NCI-H2029 (cell line): Measurements from ENCODE around the gene COL19A1.

ENCODE experiments used
- DNase-seq: peaks from one replicate; lab custom pipeline; 2025; lab: John Stamatoyannopoulos, UW

Gene COL19A1

DNA sequence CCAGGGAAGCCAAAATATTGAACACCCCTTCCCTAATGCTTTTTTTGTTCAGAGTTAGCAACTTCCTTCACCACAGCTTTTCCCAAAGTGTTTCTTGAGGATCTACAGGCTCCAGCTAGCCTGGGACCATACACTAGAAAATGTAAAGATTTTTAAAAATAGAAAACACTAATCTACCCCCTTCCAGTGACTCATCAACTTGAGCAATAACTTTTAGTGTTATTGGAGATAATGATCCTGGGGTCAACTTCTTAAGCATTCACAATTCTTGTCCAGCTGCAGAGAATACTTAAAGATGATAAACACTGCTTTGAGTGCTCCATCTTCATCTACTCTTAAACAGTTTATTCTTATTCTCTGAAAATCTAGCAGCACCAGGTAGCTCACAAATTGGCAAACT lies 304.9 kb downstream of the COL19A1 start:
- DNase-seq = no peak

DNA sequence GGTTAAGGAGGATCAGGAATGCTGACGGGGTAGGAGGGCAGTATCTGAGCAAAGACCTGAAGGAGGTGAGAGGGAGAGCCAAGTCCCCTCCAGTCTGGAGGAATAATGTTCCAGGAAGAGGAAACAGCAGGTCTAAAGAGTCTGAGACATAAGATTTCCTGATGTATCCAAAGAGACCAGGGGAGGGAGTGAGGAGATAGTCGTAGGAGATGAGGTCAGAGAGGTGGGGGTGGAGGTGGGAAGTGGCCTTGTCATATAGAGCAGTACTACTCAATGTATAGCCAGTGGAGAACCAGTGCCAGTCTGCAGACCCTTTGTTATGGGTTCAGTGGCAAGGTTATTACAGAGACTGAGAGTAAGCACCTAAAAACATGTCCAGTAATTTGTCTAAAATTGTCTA lies 305.9 kb downstream of the COL19A1 start:
- no peak for DNase-seq

DNA sequence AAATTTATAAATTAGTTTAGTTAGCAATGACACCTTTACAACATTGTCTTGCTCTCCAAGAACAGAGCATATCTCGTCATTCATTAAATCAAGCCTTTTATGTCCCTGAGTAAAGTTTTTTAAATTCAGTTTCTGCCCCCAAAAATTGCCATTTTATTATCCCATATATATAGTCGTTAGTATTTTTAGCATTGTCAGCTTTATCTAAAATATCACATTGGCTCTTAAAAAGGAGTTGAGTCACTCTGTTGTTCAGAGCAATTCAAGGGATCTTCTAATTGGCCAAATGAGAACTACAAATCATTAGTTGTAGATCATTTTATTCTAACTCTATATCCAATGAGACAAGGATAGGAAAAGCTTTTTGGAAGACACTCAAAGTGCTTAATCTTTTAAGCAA lies 309.4 kb downstream of the COL19A1 start:
- DNase-seq = no peak

DNA sequence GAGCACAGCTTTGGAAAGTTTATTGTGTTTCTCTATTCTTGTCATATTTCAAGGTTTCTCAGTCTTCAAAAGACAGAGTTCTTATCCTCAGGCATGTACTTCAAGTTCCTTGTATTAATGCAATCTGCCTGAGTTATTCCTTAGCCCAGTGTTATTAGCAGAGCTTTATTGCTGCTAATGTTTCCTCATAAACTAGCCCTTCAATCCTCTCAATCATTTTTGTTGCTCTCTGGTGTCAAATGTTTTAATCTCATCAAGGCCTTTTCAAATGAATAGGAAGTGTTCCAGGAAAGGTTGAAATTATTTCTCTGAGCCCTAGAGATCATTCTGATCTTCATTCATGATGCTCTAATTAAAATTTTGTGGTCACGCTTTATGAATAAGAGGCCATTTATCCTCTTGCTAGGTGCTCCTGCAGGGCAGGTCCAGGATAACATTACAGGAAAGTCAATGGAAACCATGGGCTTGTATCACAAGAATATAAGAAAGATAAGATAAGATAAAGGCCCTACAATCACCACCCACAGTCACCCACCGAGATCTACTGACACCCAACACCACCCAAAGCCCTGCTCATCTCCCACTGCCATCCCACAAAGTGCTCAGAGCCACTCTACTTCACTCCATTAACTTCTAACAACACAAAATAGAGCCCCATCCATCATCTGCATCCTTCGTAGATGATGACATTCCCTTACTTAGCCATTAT lies 310.6 kb downstream of the COL19A1 start:
- no peak for DNase-seq

DNA sequence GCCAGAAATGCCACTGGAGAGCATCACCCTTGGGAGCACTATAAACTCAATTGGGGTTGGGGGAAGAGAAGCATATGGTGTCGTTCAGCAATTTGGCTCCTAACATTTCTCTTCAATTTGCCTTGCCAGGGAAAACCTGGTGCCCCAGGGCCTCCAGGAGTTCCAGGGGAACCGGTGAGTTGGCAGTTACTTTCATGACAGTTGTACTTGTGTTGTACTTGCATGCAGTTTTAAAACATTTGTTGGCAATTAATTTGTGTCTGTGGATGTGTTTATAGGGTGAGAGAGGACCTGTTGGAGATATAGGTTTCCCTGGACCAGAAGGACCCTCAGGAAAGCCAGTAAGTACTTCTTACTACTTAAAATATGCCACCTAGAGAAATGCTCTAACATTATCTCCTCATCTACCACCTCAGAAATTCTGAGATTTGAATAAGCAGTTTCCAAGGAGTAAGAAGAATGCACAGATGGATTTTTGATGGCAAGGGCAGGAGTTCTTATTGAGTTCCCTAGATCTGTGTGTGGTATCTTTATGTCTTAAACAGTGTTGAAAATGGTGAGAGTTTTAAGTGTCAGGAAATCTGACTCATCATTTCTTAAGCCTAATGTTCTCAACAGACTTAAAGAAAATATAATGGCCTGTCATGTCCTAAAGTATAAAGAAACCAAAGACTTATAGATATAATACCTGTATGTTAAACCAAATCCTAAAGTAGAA lies 314.0 kb downstream of the COL19A1 start:
- no peak for DNase-seq

DNA sequence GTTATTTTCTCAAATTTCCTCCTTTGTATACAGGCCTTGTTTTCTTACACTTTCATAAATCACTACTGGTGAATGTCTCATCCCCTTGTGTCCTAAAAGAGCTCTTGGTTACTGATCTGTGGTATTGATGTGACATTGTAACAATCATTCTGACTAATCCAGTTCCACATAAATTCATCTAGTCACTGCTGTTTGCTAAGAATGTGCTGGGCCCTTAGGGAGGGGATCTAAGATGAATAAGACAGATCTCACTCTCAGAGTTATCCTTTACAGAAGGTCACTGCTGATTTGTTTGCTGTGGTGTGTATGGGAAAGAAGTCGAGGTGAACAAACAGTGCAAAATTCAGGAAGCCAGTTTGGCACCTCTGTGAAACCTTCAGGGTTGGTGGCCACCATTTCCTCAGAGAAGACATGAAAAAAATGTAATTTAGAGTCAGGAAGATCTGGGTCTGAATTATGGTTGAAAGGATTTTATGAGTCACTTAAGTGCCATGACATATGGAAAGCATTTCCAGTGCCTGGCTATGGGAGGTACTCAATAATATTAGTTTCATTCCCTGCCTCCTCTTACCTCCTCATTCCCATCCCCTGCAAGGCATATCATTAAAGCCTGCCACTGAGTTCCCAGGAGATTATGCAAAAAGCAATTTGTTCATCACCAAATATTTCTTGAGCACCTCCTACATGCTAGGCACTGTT lies 314.7 kb downstream of the COL19A1 start:
- no peak for DNase-seq

DNA sequence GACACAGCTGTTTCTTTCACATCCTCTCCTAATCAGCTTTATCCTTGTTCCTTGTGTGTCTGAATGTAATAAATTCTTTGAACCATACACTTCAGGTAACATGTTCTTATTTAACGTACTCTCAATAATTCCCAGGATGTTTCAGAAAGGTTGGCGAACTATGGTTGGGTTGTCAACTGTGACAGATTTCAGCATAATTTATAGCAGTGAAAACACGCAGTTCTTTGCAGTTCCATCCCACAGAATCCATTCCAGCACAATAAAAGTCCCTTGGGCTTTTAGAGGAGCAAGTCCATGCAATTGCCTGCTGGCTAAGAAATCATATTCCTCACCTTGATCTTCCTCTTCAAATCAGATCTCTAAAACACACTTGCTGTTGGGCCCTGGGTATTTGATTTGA lies 317.2 kb downstream of the COL19A1 start:
- DNase-seq = no peak

DNA sequence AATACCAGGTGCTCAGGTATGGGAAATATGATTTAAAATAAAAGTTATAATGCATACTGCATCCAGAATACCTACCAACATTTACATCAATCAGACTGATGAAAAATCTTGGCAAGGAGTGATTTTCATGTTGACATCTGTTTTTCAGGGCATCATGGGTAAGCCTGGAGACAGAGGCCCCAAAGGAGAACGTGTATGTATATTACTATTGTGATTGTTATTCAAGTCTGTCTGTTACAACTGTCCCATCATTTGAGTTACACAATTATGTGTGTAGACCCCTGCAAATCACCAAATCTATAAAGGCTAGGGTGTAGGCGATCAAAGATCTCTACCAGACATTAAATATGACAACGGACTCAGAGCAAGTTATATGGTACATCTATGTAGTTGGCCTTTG lies 318.4 kb downstream of the COL19A1 start:
- DNase-seq = no peak

DNA sequence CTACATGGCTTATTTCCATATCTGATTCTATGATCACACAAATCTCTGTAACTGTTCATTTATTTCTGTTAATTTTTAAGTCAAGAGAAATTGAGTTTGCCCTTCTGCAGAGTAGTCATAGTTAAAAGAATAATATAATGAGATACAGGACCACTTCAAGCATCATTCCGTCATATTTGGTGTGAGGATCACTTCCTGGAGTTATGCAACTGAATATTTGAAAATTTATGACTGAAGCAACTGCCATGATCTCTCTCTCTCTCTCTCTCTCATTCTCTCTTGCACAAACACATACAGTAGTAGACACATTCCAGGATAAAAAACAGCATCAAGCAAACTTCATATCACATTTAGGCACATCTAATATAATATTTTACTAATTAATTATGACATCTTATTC lies 320.1 kb downstream of the COL19A1 start:
- no peak for DNase-seq

DNA sequence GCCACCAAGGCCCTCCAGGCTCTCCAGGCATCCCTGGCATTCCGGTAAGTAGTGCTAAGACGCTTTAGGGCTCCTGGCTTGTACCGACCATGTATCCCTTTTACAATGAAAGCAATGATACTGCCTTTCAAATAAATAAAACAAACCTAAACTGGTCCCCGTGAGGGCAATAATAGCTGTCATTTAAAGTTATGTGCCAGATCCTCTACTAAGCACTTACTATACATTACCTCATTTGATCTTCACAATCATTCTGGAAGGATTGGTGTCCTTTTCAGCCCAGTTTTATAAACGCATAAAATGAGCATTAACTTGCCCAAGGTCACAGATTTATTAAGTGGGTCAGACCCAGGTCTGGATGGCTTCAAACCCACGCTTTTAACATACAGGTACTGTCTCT lies 321.8 kb downstream of the COL19A1 start:
- no peak for DNase-seq

DNA sequence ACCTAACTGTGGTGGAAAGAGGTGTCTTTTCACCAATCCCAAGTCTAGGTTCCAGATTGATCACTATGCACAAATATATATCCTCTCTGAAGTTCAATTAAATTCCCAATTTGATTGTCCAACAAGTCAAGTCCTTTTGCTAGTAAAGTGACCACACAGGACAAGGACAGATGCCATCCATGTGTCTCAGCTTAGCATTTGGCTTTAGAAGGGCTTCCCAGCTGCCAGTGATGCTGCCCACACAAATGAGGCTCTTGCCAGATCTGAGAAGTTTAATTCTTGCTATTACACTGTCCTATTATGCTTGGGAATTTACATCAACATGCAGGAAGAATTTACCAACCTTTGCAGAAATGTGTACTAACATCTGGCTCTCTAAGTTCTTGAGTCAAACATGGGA lies 328.1 kb downstream of the COL19A1 start:
- no peak for DNase-seq

DNA sequence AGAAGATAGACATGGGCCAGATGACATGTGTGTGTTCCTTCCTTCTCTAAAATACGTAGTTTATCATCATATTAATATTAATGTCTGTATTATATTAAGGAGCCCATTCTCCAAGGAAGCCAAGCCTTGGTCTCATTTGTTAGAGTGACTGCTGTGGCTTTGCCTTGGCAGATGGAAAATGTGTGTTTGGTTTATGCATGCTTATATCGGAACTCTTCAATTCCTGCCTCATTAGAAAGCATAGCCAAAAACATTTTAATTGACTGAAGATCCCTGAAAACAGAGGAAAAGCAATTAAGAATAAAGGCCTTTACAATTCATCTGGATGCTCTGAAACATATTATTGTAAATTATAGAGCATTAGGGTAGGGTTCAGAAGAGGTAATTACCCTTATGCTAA lies 330.2 kb downstream of the COL19A1 start:
- no peak for DNase-seq

DNA sequence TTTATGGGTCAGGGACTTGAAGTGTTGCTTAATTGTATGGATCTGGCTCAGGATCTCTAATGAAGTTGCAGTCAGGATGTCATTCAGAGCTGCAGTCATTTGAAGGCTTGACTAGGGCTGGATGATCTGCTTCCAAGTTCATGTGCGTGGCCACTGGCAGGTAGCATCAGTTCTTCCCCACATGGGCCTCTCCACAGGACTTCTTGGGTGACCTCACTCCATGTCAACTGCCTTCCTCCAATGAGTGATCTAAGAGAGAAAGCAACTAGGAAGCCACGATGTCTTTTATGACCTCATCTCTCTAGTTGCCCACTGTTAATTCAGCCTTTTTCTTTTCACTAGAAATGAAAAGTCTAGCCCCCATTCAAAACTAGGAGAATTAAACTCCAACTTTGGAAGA lies 332.4 kb downstream of the COL19A1 start:
- no peak for DNase-seq

DNA sequence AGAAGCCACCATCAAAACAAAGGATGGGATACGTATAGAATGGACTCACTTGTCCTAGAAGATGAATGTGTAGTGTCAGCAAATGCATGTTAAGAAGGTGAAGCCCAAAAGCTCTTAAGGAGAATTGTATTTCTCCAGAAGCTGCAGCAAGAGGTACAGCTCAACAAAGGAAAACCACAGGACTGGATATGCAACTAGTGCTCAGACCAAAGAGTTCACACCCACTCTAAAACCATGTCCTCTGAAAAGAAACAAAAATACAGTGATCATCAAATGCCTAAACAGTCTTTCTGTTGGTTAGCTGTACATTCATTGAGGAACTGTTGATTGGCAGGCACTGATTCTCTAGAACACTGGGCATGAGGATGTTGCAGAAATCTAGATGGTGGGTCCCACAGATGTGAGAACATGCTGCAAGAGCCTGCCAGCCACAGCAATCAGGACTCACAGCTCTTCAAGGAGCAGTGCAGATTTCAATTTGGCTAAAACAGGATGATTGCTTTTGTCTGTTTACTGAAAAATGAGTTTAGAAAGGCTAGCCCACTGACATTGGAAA lies 342.0 kb downstream of the COL19A1 start:
- DNase-seq = no peak

DNA sequence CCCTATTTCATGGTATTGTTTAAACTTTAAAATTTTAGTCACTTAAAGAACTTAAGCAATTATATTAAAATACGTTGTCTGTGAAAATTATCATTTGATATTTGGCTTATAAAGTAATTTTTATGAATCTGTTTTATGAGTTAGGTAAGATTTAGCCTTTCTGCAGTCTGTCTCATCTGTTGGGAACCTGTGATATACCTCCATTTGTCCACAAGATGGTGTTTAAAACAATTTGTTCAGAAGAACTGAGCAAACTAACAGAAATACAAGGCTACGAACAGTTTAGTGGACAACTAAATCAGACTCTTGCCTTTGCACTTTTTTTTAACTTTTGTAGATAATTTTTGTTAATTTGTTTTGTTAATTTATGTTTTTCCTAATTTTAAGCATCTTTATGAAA lies 344.1 kb downstream of the COL19A1 start:
- DNase-seq = no peak

DNA sequence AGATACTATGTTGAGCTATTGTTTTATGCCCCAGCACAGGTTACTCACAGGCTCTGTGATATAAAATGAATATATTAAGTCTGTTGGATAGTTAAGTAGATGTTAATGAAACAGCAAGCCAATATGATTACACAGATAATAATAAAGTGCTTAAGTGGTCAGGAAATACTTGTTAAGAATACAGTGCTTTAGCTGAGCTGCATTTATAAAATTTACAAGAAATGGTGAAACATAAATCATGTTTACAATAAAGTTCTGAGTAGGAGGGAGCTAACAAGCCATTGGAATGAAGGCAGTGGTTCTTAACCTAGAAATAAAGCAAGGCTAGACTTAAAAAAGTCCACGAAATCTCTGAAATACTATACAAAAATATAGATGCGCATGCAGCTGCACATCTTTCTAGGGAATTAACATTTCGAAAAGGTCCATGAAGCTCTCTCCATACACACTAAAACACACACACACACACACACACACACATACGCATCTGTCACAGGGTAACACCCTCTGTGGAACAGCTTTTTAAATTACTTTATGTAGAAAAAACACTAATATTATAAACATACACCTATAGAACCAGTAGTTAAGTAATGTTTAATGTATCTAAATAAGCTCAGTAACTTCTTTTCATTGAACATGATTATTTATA lies 349.2 kb downstream of the COL19A1 start:
- no peak for DNase-seq

DNA sequence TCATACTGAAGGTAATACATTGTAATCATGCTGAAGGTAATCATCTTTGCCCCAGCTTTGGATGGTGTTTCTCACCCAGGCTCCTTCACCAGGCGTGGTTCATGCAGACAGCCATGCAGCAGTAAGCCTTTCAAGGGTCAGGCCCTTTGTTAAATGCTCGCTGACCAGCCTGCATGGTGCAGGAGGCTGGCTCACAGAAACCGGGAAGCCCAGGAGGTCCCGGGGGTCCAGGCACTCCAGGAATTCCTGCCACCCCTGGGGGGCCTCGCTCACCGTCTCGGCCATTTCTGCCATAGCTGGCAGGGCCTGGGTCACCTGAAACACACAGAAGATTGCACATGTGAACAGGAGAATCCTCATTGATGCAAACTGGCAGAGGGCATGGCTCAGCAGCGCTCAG lies 350.4 kb downstream of the COL19A1 start:
- no peak for DNase-seq

DNA sequence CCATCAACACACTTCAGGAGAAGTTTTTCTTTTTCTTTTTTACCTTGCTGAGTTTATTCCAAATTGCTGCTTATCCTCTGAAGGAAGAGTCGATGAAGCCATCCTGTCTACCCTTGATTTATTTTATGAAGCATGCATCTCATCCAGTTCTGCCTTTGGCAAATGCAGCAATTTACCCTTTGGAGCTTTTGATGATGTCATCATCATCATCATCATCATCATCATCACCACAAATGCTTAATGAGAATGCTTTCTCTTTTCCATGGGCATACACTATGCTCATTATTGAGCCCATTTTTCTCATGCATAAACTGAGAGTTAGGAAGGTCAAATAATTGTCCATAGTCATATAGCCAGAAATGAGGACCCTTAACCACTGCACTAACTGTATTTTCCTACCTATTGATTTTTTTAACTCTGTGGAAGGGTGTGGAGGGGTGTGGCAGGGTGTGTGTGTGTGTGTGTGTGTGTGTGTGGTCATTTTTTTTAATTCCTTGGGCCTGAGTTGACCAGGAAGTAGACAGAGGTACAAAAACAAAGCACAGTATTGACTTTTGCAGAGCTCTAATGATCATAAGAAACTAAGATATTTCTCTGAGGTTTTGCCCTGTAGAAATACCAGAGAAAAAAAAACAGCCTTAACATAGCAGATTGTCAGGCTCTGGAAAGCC lies 353.7 kb downstream of the COL19A1 start:
- DNase-seq = no peak

DNA sequence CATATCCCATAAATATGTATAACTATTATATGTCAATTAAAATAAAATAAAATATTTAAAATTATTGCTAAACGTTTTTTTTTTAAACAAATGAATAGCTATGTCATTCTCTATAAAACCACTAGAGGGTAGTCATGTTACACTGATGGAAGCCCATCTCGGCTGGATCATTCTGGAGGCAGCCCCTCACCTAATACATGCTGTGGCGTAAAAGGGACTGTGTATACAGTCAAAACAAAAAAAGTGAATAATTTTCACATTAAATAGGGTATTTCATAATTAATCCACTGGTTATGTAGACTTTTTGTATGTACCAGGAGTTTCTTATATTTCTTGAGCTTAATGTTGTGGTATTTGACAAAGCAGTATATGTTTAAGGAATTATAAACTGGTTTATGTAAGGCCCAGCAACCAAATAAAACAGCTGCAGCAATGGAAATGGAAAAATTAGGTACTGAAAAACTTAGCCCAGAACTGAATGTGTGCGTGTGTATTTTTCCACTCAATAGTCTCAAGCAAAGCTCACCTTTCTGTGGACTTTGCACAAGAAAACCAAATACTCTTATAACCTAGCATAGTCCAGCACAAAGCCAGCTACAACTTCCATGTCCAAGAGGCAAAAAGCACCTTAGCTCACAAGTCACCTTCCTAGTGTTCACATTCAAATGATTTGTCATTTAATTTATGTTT lies 354.8 kb downstream of the COL19A1 start:
- DNase-seq = peak; percentile 4

DNA sequence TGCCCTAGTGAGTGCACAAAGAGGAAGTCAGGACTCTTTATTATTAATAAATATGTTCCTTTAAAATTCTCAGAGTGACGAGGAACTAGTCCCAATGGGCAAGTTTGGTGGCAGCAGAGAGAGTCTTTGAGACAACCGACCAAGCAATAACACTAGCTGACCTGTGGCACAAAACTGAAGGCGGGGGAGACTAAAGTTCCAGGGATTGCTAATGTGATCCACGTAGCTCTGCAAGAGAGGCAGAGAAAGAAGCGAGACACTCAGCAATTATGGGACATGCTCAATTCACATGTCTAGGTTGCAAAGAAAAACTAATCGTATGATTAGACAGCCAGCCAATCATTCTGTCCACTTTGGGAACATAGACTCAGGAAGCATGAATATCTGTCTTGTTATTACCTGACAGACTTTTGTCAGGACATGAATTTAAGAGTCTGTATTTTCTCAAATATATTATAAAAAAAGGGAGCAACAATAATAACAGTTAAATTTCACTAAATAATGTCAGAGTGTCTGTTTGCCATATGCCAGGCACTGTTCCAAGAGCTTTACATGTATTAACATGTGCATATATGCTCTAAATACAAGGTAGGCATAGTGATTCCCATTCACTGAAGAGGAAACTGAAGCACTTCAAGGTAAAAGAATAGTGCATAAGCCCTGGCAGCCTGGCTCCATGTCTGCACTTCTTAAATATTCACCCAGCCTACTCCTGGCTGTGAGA lies 355.5 kb downstream of the COL19A1 start:
- DNase-seq = no peak

DNA sequence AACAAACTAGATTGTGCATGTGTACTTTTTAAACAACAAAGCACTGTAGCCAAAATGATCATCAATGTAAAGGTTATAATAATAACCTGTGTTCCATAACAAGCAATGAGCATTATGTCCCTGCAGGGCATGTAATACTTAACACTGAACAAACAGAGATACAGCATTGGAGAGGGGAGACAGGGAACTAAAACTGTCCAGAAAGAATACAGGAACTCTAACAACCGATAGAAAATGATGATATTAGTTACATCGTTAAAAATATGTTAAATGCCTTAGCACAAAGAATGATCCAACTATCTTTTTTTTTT lies 356.0 kb downstream of the COL19A1 start:
- DNase-seq = no peak
